IPS-18a (cell line): ENCODE measurements around the gene SIL1.
"Not testable (repeated sequence)": the region's sequence is repeated elsewhere in the genome, so short reads cannot be mapped to it uniquely, and the experiment has no call there.

Source experiments
- H3K27ac ChIP-seq: one replicate; pipeline ENCODE4 v1.5.1; 2013; ENCODE audit warnings: low read length
- H3K27me3 ChIP-seq: one replicate; pipeline ENCODE4 v1.6.1; 2013; ENCODE audit warnings: mild to moderate bottlenecking, low read length; ENCODE audit not compliant: control insufficient read depth, insufficient read depth
- H3K36me3 ChIP-seq: one replicate; pipeline ENCODE4 v1.6.1; 2013; ENCODE audit warnings: low read depth, low read length; ENCODE audit not compliant: control insufficient read depth
- H3K4me1 ChIP-seq: one replicate; pipeline ENCODE4 v1.6.1; 2013; ENCODE audit warnings: low read depth, low read length; ENCODE audit not compliant: control insufficient read depth
- H3K4me3 ChIP-seq: one replicate; pipeline ENCODE4 v1.5.1; 2013; ENCODE audit warnings: low read length
- H3K9ac ChIP-seq: one replicate; pipeline ENCODE4 v1.6.1; 2013; ENCODE audit warnings: mild to moderate bottlenecking, low read length, moderate library complexity
- H3K9me3 ChIP-seq: one replicate; pipeline ENCODE4 v1.6.1; 2013; ENCODE audit warnings: low read depth, low read length; ENCODE audit not compliant: control insufficient read depth

Gene SIL1

GRCh38 chr5:139196296-139196956, 1.7 kb downstream of the SIL1 start:
- no peak overlapping the region for H3K4me3 ChIP-seq
- no peak overlapping the region for H3K27ac ChIP-seq
- H3K27me3 ChIP-seq, result no peaks in the 10 kb centered on the region

GRCh38 chr5:139194486-139194885, 3.7 kb downstream of the SIL1 start:
- H3K4me3 ChIP-seq, result no peak overlapping the region
- H3K4me1 ChIP-seq, result peaks cover 8% of the 10 kb centered on the region
- H3K27me3 ChIP-seq, result no peaks in the 10 kb centered on the region

More at GRCh38 chr5:139196296-139196956, 1.7 kb downstream of the SIL1 start:
- Histone ChIP-seq H3K9me3 (no peaks in the 10 kb centered on the region), H3K9ac (no peak overlapping the region), H3K36me3 (no peaks in the 10 kb centered on the region), H3K4me1 (peaks cover 8% of the 10 kb centered on the region)

GRCh38 chr5:139193928-139194327, 4.2 kb downstream of the SIL1 start:
- Histone ChIP-seq H3K9me3 (no peaks in the 10 kb centered on the region), H3K27me3 (no peaks in the 10 kb centered on the region), H3K36me3 (no peaks in the 10 kb centered on the region), H3K9ac (no peak overlapping the region), H3K27ac (no peak overlapping the region), H3K4me3 (no peak overlapping the region), H3K4me1 (peaks cover 8% of the 10 kb centered on the region)

More at GRCh38 chr5:139194486-139194885, 3.7 kb downstream of the SIL1 start:
- H3K36me3 ChIP-seq, result no peaks in the 10 kb centered on the region
- H3K9ac ChIP-seq, result no peak overlapping the region
- H3K9me3 ChIP-seq, result no peaks in the 10 kb centered on the region
- no peak overlapping the region for H3K27ac ChIP-seq

GRCh38 chr5:139192906-139193305, 5.3 kb downstream of the SIL1 start:
- not testable (repeated sequence) for H3K36me3 ChIP-seq, H3K27me3 ChIP-seq, H3K9ac ChIP-seq, H3K9me3 ChIP-seq, H3K4me3 ChIP-seq, H3K4me1 ChIP-seq, H3K27ac ChIP-seq

- not testable (repeated sequence) for H3K4me3 ChIP-seq, H3K9ac ChIP-seq, H3K27me3 ChIP-seq, H3K27ac ChIP-seq, H3K9me3 ChIP-seq, H3K4me1 ChIP-seq, H3K36me3 ChIP-seq
Measured at GRCh38 chr5:139191954-139192353, 6.2 kb downstream of the SIL1 start.

GRCh38 chr5:139190125-139190524, 8.0 kb downstream of the SIL1 start:
- H3K4me1 ChIP-seq, result no peaks in the 10 kb centered on the region
- no peak overlapping the region for H3K4me3 ChIP-seq
- H3K27me3 ChIP-seq, result no peaks in the 10 kb centered on the region
- H3K9ac ChIP-seq, result no peak overlapping the region
- H3K9me3 ChIP-seq, result no peaks in the 10 kb centered on the region
- no peak overlapping the region for H3K27ac ChIP-seq
- no peaks in the 10 kb centered on the region for H3K36me3 ChIP-seq

GRCh38 chr5:139188558-139189270, 9.5 kb downstream of the SIL1 start:
- H3K27ac ChIP-seq, result no peak overlapping the region
- H3K9me3 ChIP-seq, result no peaks in the 10 kb centered on the region
- H3K4me3 ChIP-seq, result no peak overlapping the region
- H3K4me1 ChIP-seq, result no peaks in the 10 kb centered on the region
- H3K9ac ChIP-seq, result no peak overlapping the region
- H3K36me3 ChIP-seq, result no peaks in the 10 kb centered on the region
- H3K27me3 ChIP-seq, result no peaks in the 10 kb centered on the region

- no peaks in the 10 kb centered on the region for H3K4me1 ChIP-seq
- no peaks in the 10 kb centered on the region for H3K9me3 ChIP-seq
Measured at GRCh38 chr5:139186752-139187326, 11.3 kb downstream of the SIL1 start.

GRCh38 chr5:139186261-139186660, 11.9 kb downstream of the SIL1 start:
- no peak overlapping the region for H3K4me3 ChIP-seq
- H3K27ac ChIP-seq, result no peak overlapping the region
- H3K27me3 ChIP-seq, result no peaks in the 10 kb centered on the region
- no peaks in the 10 kb centered on the region for H3K36me3 ChIP-seq
- H3K9me3 ChIP-seq, result no peaks in the 10 kb centered on the region
- no peak overlapping the region for H3K9ac ChIP-seq
- no peaks in the 10 kb centered on the region for H3K4me1 ChIP-seq

More at GRCh38 chr5:139186752-139187326, 11.3 kb downstream of the SIL1 start:
- no peak overlapping the region for H3K4me3 ChIP-seq
- H3K27ac ChIP-seq, result no peak overlapping the region
- no peak overlapping the region for H3K9ac ChIP-seq
- H3K27me3 ChIP-seq, result no peaks in the 10 kb centered on the region
- H3K36me3 ChIP-seq, result no peaks in the 10 kb centered on the region

GRCh38 chr5:139185589-139185988, 12.6 kb downstream of the SIL1 start:
- Histone ChIP-seq H3K36me3 (no peaks in the 10 kb centered on the region), H3K4me1 (no peaks in the 10 kb centered on the region), H3K9ac (no peak overlapping the region), H3K9me3 (no peaks in the 10 kb centered on the region), H3K27me3 (no peaks in the 10 kb centered on the region), H3K4me3 (no peak overlapping the region), H3K27ac (no peak overlapping the region)

- no peaks in the 10 kb centered on the region for H3K36me3 ChIP-seq
- no peaks in the 10 kb centered on the region for H3K27me3 ChIP-seq
- H3K27ac ChIP-seq, result no peak overlapping the region
- no peak overlapping the region for H3K4me3 ChIP-seq
- no peak overlapping the region for H3K9ac ChIP-seq
- no peaks in the 10 kb centered on the region for H3K9me3 ChIP-seq
- H3K4me1 ChIP-seq, result peaks cover 6% of the 10 kb centered on the region
Measured at GRCh38 chr5:139183502-139183901, 14.7 kb downstream of the SIL1 start.
